Measurements from ENCODE around the gene NCEH1.
"Not testable (repeated sequence)": the region's sequence is repeated elsewhere in the genome, so short reads cannot be mapped to it uniquely, and the experiment has no call there.

NCEH1 gene

DNA sequence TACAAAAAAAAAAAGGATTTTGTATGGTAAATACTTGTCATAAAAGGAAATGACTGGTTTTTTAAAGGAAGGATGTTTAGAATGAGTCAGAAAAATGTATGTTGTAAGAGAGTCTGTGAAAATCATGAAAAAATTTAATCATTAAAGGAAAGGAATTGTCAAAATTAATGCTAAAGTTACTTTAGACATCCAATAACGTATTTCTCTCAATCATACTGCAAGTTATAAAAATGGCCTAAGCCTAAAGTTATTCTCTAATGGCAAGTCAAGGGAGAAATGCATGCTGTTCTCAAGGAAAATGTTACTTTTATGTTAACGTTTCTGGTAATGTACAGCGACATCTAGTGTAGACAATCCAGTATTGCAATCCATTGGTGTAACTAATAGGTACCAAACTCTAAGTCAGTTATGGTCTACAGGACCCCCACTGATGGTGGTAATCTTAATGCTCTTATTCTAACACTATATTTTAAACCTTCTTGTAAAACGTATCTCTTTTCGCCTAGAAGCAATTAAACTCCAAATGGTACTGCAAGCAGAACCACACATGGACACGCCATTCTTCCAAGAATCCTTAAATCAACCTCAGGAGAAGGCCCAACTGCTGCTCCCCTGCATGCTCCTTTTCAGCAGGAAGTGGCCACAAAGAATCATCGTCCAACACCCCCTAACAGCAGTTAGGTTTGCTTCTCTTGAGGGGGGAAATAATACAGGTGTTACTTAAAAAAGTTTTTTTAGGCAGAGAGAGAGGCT, 35.2 kb downstream of the NCEH1 start:
- peak; percentile 36 for DNase-seq (ENCODE audit: low spot score)

DNA sequence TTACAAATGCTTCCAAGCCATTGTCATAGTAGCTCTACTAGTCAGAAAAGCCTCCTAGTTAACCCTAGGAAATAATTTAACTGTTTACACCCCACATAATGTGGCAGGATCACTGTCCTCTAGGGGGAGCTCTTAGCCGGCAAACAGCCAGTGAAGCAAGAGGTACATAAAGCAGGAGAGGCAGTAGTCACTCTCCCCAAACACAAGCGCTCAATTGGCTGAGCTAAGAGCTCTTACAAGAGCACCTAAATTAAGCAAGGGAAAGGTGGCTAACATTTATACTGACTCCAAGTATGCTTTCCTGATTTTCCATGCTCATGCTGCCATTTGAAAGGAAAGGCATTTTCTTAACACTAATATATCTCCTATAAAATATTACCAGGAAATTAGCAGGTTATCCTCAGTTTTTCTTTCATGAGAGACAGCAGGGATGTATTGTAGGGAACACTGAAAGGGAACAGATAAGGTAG, 37.6 kb downstream of the NCEH1 start:
- no peak for DNase-seq (ENCODE audit: low spot score)

DNA sequence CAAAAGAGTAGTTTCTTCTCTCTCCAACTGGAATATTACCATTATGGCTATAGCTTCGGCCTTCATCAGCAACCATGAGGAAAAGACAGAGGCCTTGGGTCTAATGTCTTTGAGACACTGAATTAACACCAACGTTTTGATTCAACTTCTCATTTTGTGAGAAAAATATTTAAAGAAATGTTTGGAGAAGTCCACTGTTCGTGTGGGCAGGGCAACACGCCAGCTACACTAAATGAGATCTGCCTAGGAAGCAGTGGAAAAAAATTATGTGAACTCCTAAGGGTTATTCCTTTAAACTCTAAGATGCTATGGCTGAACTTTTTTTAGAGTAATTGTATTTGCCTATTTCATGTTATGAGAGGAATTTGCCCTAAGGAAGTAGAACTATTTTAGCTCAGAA, 41.8 kb downstream of the NCEH1 start:
- DNase-seq (ENCODE audit: low spot score): no peak

DNA sequence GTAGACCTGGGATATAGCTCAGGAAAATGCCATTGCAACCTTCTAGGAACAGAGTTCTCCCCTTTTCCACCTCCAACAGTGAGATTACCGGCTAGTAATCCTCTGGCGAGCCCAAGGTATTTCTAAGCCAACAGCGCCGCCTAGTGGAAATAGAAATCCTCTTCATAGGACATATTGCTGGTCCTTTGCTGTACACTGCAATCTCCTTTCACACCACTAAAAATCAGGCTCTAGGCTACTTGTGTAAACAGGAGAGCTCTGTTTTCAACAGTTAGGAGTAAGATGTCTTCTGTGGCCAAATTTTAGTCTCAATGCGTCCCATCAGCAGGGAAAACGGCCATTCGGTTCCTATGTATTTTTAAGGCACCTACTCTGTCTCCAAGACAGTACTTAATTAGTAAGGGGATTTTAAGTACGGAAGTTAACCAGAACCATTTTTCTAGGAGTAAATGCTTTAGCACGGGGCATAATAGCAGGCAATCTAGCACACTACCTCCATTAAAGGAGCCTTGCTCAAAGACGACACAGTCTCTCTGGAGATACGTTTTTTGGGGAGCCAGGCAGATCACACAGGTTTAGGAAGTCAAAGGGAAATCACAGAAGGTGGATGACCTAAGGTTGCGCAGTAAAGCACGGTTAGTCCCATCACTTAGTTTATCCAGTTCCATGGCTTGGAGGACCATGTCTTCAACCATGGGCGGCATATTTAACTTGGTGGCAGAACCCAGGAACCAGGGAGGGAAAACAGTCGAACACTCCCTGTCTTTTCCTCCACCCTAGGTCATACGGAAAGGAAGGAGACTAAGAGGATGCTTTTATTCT, 43.8 kb downstream of the NCEH1 start:
- peak; percentile 80 for DNase-seq (ENCODE audit: low spot score)

DNA sequence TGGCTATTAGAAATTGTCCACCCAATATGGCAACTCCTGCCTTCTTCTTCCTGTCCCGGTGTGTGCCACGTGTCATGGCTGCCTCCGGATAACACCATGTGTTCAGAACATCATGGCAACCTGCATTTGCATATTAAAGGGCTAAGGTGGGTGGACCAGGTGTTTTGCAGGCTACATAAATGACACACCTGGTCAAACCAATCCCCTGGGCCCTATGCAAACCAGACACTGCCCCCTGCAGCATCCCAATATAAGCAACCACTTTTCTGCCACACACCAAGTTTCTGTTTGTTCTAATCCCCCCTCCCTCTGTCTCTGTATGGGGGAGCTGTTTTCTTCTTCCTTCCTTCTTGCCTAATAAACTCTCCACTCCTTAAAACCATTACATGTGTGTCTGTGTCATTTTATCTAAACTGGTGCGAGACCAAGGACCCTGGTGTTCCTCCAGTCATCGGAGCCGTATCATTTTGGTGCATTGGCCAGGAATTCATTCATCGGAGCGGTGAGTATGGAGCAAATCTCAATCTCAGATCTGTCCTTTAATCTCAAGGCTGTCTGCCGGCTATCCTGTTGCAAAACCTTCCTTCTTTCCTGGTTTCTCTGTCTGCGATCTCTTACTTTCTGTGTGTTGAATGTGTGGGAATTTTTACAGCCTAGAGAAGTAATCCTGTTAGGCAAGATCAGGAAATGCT, 44.5 kb downstream of the NCEH1 start:
- DNase-seq (ENCODE audit: low spot score): no peak

DNA sequence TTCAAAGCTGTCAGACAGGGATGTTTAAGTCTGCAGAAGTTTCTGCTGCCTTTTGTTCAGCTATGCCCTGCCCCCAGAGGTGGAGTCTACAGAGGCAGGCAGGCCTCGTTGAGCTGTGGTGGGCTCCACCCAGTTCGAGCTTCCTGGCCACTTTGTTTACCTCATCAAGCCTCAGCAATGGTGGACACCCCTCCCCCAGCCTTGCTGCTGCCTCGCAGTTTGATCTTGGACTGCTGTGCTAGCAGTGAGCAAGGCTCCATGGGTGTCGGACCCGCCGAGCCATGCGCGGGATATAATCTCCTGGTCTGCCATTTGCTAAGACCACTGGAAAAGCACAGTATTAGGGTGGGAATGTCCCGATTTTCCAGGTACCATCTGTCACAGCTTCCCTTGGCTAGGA, 45.4 kb downstream of the NCEH1 start:
- DNase-seq (ENCODE audit: low spot score): not testable (repeated sequence)

DNA sequence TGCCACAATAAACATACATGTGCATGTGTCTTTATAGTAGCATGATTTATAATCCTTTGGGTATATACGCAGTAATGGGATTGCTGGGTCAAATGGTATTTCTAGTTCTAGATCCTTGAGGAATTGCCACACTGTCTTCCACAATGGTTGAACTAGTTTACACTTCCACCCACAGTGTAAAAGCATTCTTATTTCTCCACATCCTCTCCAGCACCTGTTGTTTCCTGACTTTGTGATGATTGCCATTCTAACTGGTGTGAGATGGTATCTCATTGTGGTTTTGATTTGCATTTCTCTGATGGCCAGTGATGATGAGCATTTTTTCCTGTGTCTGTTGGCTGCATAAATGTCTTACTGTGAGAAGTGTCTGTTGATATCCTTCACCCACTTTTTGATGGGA, 50.4 kb downstream of the NCEH1 start:
- not testable (repeated sequence) for DNase-seq (ENCODE audit: low spot score)

DNA sequence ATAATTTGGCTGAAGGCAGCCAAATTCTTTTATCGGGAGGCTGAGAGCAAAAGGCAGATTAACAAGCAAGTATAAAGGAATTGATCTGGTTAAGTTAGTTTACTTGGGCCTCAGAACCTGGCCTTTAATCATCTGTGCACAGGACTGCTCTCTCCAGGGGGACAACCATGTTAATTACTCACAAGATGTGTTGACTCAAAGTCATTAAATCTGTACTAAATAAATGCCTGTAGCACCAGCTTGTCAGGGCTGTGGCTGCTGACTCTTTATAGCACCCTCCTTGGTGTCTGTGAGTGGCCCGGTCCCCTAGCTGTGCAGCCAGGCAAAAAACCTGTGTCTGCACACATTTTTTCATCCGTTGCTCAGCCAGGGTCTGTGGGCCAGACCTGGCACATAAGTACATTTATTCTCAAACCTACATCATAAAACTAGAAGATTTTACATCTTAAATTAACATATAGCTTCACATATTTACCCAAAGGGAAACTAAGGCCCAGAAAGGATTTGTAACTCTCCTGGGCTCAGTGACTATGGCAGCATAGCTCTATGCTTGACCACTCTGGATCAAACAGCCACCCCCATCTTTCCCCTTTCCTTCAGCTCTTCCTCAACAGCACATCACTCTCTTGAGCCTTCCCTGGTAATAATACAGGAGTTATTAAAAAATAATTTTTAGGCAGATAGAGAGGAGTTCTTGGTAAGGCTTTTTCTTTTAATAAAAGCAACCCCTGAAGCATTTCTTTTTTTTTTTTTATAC, 51.4 kb downstream of the NCEH1 start:
- DNase-seq (ENCODE audit: low spot score): no peak

DNA sequence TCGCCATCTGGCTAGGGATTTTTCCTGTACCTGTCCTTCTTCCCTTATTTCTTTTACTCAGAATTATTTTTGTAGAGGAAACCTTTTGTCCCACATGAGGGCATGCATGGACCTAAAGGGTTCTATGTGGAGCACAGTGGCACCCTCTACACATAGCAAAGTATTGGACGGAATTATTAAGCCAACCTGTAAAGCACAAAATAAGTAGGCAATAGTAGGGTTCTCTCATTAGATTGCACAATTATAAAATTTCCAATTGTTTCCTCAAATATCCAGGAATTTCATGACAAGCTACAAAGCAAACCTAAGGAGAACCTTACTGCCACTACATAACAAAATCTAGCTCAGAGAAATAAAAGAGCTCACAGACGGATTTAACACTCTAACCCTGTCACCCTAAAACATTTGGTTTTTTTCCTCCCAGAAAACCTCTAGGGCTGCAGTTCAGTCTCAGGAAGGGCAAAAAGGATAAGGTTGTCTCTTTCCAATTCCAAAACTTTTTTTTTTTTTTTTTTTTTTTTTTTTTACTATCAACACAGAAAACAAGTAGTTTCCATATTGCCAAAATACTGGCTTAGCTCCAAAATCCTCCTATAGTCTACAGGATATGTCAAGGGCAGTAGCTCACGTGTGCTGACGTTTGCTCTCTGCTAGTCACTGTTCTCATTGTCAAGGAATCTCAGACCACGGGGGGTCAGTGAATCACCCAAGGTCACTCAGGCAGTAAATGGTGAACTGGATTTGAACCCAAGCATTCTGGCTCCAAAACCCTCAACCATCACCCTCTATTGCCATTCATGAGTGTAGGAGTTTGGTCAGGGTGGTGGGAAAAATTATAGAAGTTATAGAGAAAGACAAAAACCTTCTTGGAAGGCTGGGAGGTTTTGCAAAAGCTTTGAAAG, 52.3 kb downstream of the NCEH1 start:
- DNase-seq (ENCODE audit: low spot score): no peak

DNA sequence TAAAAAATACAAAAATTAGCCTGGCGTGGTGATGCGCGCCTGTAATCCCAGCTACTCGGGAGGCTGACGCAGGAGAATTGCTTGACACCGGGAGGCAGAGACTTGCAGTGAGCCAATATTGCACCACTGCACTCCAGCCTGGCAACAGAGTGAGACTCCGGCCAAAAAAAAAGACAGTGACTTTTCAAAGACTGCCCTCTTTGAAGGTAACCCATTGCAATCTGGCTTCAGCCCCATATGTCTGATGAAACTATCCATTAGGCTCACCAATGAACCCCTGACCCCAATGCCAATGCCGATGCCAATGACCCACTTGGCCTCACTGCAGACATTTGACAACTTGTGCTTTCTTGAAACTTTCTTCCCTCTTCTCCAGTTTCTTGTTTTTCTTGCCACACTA, 54.3 kb downstream of the NCEH1 start:
- DNase-seq (ENCODE audit: low spot score): no peak

DNA sequence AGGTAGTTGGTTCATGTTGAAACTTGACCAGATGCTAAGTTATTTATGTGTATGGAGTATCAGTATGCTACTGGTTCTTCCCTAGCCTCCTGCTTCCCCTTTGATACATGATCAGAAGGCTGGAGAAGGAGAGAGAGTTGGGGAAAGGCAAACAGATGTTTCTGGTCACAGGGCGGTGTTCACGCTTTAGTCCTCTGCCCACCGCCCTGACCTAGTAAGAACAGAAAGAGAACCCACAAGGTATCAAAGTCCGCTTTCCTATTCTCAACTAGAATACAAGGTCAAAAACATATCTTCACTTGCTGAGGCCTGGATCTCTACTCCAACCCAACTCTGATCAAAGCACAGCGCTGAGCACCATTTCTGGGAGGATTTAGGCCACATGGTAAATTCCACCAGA, 55.5 kb downstream of the NCEH1 start:
- no peak for DNase-seq (ENCODE audit: low spot score)

DNA sequence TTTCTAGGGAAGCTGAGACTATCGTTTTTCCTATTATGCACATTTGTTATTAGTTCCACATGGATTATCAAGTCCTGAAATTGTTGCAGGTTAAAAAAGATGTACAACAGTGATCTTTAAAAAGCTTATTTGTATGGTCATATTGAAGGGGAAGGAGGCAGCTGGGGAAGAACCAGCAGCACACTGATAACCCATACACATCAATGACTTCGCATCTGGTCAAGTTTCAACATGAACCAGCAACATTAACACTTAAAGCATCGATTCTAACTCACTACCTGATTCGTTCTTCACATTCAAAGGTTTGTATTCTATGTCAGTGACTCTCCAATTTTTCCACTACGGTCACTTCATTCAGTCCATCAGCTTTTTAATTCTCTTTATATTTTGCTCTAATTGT, 56.4 kb downstream of the NCEH1 start:
- no peak for DNase-seq (ENCODE audit: low spot score)

DNA sequence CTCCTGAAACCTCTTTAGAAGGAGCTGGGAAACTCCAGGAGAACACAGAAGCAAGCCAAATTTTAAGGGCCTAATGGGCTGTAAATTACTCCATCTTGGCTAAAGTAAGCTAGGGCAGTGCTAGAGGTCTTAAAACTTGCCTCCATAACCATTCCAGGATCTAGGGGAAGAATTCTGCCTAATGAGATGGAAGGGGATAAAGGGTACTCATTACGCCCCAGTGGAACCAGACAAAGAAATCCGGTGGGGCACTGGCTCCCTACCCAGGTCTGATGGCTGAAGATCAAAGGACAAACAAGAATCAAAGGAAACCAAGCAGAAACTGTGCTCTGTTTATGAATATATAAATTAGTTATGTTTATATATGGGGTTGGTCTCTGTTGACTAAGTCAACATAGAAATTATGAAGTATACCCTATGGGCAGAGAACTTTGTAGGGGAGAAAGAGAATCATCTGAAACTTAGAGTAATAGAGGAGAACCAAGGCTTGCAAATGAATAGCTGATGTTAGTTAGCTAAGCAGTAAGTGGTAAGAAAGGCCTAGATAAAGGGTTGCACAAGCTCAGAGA, 57.8 kb downstream of the NCEH1 start:
- DNase-seq (ENCODE audit: low spot score): peak; percentile 23

DNA sequence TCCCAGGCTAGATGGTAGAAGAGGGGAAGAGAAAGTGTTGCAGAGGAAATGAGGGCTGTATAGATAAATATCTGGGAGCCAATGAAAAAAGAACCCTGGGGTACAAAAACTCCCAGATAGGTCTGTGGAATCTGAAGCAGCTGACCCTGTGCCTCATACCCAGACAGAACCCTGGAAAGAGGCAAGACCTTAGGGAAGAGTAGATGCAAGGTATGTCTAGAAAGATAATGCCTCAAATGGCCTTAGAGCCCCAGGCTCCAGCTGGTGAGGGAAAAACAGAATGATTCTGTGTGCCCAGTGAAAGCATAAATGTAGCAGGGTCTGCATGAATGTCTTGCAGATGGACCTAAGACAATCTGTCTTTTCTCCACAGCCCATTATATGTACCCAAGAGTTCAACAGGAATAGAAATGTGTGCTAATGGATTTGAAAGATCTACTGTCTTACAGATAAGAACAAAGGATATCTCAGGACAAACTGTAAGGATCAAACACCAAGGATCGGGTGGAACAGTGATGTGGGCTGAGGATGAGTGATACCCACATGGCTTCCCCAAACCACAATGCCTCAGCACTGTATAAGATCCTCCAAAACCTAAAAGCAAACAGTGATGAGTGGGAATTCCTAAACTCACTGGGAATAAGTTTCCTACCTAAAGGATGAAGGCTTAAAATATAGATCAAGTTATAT, 58.8 kb downstream of the NCEH1 start:
- DNase-seq (ENCODE audit: low spot score): no peak

DNA sequence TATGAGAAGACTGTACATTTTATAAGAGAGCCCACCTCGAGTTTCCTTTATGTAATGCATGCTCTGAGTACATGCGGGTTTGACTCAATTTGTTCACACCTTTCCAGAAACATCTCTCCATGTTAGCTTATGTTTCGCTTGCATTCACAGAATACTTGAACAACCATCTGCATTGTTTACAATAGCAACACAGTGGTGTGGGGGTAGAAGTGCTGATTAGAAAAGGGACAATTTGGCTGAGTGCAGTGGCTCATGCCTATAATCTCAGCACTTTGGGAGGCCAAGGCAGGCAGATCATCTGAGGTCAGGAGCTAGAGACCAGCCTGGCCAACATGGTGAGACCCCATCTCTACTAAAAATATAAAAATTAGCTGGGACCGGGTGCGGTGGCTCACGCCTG, 60.9 kb downstream of the NCEH1 start:
- no peak for DNase-seq (ENCODE audit: low spot score)

DNA sequence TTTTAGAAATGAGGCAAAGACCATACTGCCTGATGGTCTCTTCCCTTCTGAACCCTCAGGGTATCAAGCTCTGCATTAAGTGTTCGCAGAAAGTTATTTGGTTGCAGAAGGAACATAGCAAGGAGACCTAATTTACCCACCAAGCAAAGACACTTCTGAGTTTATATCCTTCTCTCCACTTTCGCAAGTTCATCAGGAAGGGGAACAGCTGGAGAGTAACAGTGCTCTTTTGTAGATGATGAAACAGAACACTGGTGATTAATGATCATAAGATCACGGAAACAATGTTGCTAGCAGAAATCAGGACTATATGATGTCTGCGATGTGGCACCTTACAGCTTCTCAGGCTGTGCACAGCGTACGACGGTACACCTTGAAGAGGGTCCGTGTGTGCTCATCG, 62.1 kb downstream of the NCEH1 start:
- DNase-seq (ENCODE audit: low spot score): no peak

DNA sequence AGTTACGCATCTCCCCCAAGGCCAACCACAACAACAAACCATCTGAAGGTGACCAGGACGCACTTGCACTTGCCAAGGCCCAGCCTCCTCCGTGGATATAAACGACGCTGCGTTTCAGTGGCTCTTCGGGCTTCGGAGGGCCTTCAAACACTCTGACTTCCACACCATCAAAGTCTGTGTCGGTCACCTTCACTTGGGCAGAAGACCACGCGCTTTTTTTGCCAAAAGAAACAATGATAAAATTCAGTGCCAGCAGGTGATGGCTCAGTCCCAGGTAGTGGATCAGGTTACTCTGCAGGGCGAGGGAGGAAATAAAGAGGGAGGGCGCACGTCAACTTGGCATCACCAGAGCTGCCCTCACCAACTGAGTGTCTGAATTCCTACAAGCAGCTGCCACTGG, 63.0 kb downstream of the NCEH1 start:
- DNase-seq (ENCODE audit: low spot score): no peak

DNA sequence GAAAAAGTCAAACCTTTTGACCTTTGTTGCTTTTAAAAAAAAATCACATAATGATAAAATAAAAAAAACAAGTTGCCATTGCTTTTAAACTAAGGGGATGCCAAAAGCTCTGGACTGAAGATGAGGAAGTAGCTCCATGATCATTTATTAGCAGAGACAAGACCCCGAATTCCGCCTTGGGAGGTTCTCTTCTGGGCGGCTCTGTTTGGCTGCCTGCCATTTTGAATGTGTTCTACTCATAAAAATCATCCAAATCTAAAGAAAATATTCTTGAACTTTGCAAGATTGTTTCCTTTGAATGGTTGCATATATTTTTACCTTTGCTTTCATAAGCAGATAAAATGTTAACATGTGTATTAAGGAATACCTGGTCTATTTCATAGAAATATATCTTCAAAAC, 63.8 kb downstream of the NCEH1 start:
- no peak for DNase-seq (ENCODE audit: low spot score)

DNA sequence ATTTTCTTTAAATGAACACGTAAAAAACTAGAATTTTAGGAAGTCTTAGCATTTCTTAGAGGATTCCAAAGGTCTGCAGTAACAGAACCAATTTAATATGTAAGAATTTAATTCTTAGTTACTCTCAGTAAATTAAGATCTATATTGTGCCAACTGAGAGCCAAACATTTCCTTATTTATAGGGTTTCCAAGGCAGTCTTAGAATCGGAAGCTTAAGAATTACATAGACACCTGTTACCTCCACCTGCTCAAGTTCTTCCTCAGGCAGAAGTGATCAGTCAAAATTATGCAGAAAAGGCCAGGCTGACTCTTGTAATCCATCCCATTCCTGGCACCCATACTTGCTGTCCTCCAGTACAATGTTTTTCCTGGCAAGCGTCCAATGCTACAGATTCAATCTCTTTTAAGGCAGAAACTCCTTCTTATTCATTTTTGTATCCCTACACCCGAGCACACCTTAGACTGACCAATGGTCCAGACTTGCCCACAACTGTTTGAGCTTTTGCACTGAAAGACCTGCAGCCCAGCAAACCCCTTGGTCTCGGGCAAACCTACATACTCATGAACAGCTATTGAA, 64.3 kb downstream of the NCEH1 start:
- no peak for DNase-seq (ENCODE audit: low spot score)

DNA sequence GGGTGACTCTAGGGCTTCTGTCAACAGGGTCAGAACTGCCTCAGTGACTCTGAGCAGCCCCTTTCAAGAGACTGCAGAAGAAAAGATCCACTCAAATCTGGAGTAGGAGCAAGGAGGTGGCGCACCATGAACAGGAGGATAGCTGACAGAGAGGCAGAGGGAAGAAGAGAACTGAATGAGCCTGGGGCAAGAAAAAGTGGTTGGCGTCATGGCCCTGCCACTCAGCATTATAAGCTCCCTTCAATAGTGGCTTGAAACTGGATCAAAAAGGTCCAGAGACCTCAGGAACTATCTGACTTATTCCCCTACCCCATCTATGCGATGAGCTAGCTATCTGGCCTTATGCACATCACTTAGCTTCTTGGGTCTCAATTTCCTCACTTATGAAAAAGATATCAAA, 66.6 kb downstream of the NCEH1 start:
- no peak for DNase-seq (ENCODE audit: low spot score)
